BJ (cell line): ENCODE measurements around the gene FARP2. TPM values are rescaled to one million over a fixed set of nuclear protein-coding genes. Genes with fewer than 3 reads are reported as not detected.

Experiments used
- CTCF ChIA-PET: fragments of 350-600 bp; formaldehyde crosslinking; extraction: SDS; loops from one replicate; lab custom pipeline; 2021; ENCODE audit warnings: antibody characterized with exemption, inconsistent platforms; lab: Yijun Ruan, JAX
- POLR2A ChIA-PET: fragments of 300-600 bp; sonication (Branson Sonifier 250); formaldehyde crosslinking; extraction: SDS; loops from one replicate; lab custom pipeline; 2021; ENCODE audit warnings: antibody characterized with exemption; lab: Charles Lee
- DNase-seq: peaks from one replicate; pipeline ENCODE4 v3.0.0-alpha.2; 2011; ENCODE audit warnings: low read depth
- H3K27me3 ChIP-seq: 2 replicates; pipeline ENCODE4 v1.6.0; 2011; ENCODE audit warnings: low read length; ENCODE audit not compliant: control insufficient read depth, insufficient read depth
- H3K36me3 ChIP-seq: 2 replicates; pipeline ENCODE4 v1.5.1; 2011; ENCODE audit warnings: low read length; ENCODE audit not compliant: control insufficient read depth, insufficient read depth
- H3K4me3 ChIP-seq: 2 replicates; pipeline ENCODE4 v1.5.1; 2011; ENCODE audit warnings: low read depth, mild to moderate bottlenecking, control low read depth, low read length
- polyA plus RNA-seq: library from polyadenylated mRNA; depleted of rRNA; stranded (reverse); fragments of >200 nt; gene quantifications from 2 replicates; pipeline ENCODE4 v1.2.3, GENCODE V29; 2011
- TF ChIP-seq, protein P1 (sequence below): IDR thresholded peaks from 2 replicates; pipeline ENCODE4 v1.5.1; 2011; ENCODE audit warnings: low read depth, mild to moderate bottlenecking, control low read depth, inconsistent platforms, low read length, moderate library complexity; ENCODE audit not compliant: insufficient read depth

The FARP2 gene
- polyA plus RNA-seq, 1 experiment, result 28.7 TPM

DNA sequence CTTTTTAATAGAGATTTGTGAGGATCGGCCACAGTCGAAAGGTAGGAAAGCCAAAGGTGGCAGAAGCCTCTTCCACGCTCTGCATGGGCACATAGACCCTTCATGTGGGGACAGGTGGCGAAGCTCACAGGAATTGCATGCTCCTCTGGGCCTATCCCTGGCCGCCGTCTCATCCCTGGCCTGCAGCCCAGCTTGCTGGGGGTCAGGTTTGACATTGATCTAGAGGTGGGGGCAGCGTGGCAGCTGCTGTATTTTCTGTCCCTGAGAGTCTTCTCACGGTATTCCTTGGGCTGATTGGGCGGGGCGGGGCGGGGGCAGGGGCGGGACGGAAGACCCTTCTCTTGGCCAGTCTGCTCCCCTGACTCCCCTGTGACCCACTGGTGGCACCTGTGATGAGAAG is 103.4 kb downstream of the FARP2 start:
- no peak for DNase-seq
- H3K36me3 ChIP-seq, result peaks cover 2% of the 10 kb centered on the region; the same call in 1 of the 2 replicates
- H3K27me3 ChIP-seq, result no peaks in the 10 kb centered on the region
- CTCF ChIA-PET, result no interaction called here
- POLR2A ChIA-PET, result no interaction called here
- H3K4me3 ChIP-seq, result no peak overlapping the region
- TF ChIP-seq, protein P1, sequence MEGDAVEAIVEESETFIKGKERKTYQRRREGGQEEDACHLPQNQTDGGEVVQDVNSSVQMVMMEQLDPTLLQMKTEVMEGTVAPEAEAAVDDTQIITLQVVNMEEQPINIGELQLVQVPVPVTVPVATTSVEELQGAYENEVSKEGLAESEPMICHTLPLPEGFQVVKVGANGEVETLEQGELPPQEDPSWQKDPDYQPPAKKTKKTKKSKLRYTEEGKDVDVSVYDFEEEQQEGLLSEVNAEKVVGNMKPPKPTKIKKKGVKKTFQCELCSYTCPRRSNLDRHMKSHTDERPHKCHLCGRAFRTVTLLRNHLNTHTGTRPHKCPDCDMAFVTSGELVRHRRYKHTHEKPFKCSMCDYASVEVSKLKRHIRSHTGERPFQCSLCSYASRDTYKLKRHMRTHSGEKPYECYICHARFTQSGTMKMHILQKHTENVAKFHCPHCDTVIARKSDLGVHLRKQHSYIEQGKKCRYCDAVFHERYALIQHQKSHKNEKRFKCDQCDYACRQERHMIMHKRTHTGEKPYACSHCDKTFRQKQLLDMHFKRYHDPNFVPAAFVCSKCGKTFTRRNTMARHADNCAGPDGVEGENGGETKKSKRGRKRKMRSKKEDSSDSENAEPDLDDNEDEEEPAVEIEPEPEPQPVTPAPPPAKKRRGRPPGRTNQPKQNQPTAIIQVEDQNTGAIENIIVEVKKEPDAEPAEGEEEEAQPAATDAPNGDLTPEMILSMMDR, result no peak

DNA sequence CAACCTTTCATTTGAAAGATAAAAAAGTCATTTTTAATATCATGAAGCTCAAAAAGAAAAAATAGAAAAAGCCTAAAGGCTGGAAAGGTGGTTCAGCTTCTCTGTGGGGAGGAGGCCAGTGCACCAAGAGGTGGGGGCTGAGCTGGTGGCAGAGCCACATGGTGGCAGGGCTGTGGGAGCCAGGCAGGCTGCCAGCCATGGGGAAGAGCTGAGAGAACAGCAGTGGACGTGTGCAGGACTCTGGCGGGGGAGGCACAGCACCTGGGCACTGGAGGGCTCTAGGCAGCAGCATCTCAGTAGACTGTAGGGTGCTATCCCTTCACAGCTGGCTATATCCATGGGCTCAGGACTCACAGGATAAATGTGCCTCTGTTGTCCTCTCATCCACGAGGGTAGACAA is 104.5 kb downstream of the FARP2 start:
- H3K4me3 ChIP-seq, result no peak overlapping the region
- DNase-seq, result no peak
- H3K27me3 ChIP-seq, result no peaks in the 10 kb centered on the region
- H3K36me3 ChIP-seq, result peaks cover 2% of the 10 kb centered on the region; the same call in 1 of the 2 replicates
- CTCF ChIA-PET, result interaction anchor here (0.9 to 1.6 kb wide), 2 partner anchors 13 to 19 kb away, joined by 3 to 5 read pairs; no protein-coding TSS in a partner anchor
- TF ChIP-seq, protein P1, result no peak
- POLR2A ChIA-PET, result no interaction called here

DNA sequence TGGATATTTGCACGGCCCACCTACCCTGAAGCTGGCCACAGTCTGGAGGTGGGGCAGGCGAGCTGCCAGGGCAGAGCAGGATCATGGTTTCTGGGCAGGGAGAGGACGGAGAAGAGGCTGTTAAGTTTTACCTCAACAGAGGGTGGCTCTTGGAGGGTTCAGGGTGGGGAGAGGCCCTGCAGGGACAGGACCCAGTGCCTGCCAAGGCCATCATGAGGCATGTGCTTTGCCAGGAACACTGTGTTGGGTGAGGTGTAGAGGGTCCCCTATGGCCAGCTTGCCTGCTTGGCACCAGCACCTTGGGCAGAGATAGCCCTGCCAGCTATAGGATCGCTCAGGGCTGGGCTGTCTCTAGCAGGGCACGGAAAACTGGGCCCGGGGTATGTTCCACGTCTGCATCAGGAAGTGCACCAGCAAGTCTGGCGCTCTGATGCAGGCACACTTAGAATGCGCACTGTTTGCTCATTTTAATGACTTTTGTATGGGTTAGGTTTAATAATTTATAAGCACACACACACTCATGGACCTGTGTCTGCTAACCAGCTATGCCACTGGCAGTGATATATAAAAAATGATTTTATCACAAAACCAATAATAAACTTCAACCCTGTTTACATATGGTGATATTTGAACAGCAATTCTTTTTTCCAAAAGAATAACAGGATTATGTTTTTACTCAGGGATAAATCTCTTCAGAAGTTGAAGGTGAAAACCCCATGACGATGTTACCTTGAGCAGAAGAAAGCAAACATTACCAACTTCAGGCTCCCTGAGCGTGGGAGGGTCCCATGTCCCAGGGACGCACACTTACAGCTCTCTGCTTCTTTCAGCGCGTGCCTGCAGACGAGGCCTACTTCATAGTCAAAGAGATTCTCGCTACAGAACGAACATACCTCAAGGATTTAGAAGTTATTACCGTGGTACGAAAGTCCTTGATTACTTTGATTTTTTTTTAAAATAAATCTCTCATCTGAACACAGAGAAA is 105.9 kb downstream of the FARP2 start:
- Histone ChIP-seq H3K27me3 (no peaks in the 10 kb centered on the region), H3K4me3 (no peak overlapping the region), H3K36me3 (peaks cover 2% of the 10 kb centered on the region; the same call in 1 of the 2 replicates)
- DNase-seq, result no peak
- POLR2A ChIA-PET, result no interaction called here
- TF ChIP-seq, protein P1, result no peak
- CTCF ChIA-PET, result no interaction called here

DNA sequence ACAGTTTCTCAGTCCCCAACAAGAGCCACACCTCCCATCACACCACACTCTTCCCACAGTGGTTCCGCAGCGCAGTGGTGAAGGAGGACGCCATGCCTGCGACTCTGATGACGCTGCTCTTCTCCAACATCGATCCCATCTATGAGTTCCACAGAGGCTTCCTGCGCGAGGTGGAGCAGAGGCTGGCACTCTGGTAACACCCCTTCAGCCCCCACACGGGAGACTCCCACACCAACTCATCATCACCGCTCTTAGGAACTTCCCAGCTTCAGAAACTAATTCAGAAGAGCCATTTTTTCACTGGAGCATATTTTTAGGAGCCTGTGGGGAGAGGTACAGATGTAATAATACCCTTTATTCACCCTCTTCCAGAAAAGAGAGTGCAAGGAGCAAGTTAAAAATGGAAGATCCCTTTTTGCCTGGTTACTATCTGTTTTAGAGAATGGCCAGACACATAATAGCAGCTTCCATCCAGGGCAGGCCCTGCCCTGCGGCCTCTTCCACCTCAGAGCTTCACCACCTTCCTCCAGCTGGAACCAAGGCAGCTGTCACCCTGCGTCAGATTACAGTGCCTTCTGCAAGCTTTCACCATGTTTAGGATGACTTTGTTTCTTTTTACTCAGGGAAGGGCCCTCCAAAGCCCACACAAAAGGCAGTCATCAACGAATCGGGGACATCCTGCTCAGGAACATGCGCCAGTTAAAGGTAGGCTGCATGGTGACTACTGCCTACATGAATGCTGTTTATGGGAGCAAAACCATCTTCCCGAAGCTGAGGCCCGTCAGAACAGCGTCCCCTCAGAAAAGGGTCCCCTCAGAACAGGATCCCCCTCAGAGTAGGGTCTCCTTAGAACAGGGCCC is 107.4 kb downstream of the FARP2 start:
- ChIA-PET POLR2A (no interaction called here), CTCF (no interaction called here)

More for the DNA sequence above, 107.4 kb downstream of the FARP2 start:
- DNase-seq, result no peak
- Histone ChIP-seq H3K36me3 (peaks cover 2% of the 10 kb centered on the region; the same call in 1 of the 2 replicates), H3K4me3 (no peak overlapping the region), H3K27me3 (no peaks in the 10 kb centered on the region)
- TF ChIP-seq, protein P1, result no peak
